Myocyte (in vitro differentiated cells): ENCODE results near the gene ZNF582. TPM values are rescaled to one million over a fixed set of nuclear protein-coding genes. Genes with fewer than 3 reads are reported as not detected.
A peak's percentile ranks its signal among the peaks of the same experiment; 100 is the strongest.
"Not testable (repeated sequence)": the region's sequence is repeated elsewhere in the genome, so short reads cannot be mapped to it uniquely, and the experiment has no call there.

Experiments
- DNase-seq: peaks from one replicate; pipeline ENCODE4 v3.0.0-alpha.2; 2012; ENCODE audit warnings: low read depth
- total RNA-seq: library from RNA; depleted of rRNA; stranded (reverse); fragments of >200 nt; gene quantifications from 2 replicates; pipeline ENCODE4 v1.2.3, GENCODE V29; 2014

Gene ZNF582
- total RNA-seq, 1 donor from 2014 or later: 2.8 TPM

- no peak for DNase-seq
These were observed 37.8 kb downstream of the ZNF582 start for GRCh38 chr19:56355517-56355916.

DNA sequence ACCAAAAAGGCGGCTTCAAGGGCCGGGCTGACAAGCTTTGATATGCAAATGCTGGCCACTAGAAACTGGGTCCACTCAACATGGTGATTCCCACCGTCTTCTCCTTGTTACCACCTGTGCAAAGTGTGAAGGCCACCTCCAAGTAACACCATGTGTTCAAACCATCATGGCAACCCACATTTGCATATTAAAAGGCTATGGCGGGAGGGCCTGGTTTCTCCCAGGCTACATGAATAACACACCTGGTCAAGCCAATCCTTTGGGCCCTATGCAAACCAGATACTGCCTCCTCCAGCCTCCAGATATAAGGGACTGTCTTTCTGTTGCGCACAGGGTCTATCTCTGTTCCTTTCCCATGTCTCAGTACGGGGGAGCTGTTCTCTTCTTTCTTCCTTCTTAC lies 42.1 kb downstream of the ZNF582 start:
- no peak for DNase-seq

GRCh38 chr19:56350416-56351045 lies 42.8 kb downstream of the ZNF582 start:
- DNase-seq: peak; percentile 60

DNA sequence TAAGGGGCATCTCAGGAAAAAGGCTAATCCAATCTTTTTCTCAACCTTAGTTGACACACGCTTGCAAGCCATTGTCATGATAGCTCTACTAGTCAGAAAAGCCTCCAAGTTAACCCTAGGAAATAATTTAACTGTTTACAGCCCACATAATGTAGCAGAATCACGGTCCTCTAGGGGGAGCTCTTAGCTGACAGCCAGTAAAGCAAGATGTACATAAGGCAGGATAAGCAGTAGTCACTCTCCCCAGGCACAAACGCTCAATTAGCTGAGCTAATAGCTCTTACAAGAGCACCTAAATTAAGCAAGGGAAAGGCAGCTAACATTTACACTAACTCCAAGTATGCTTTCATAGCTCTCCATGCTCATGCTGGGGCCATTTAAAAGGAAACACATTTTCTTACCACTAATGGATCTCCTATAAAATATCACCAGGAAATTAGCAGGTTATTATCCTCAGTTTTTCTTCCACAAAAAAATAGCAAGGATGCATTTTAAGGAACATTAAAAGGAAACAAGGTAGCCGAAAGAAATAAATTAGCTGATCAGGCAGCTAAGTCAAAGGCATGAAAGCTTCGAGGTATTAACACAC lies 45.0 kb downstream of the ZNF582 start:
- DNase-seq: no peak

GRCh38 chr19:56347163-56347778 lies 46.1 kb downstream of the ZNF582 start:
- no peak for DNase-seq

GRCh38 chr19:56341948-56342347 lies 51.4 kb downstream of the ZNF582 start:
- DNase-seq: no peak

- DNase-seq: not testable (repeated sequence)
These were observed 54.3 kb downstream of the ZNF582 start for GRCh38 chr19:56339031-56339430.

DNA sequence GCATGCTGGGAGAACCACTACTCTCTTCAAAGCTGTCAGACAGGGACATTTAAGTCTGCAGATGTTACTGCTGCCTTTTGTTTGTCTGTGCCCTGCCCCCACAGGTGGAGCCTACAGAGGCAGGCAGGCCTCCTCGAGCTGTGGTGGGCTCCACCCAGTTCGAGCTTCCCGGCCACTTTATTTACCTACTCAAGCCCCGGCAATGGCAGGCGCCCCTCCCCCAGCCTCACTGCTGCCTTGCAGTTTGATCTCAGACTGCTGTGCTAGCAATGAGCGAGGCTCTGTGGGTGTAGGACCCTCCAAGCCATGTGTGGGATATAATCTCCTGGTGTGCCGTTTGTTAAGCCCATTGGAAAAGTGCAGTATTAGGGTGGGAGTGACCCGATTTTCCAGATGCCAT lies 56.3 kb downstream of the ZNF582 start:
- not testable (repeated sequence) for DNase-seq

- not testable (repeated sequence) for DNase-seq
These were observed 58.0 kb downstream of the ZNF582 start for GRCh38 chr19:56335371-56335770.

GRCh38 chr19:56333506-56333905 lies 59.8 kb downstream of the ZNF582 start:
- peak; percentile 48 for DNase-seq

Other genes starting within 250 kb of the ZNF582 start
- gene GALP, start 217.5 kb downstream of the ZNF582 start, total RNA-seq: not detected in 2 replicates
- gene ZSCAN5B, start 195.8 kb downstream of the ZNF582 start, total RNA-seq: not detected in 2 replicates
- not detected in 2 replicates for gene ZSCAN5C, start 191.3 kb downstream of the ZNF582 start, total RNA-seq
- gene EDDM13, start 120.8 kb downstream of the ZNF582 start, total RNA-seq: not detected in 2 replicates
- gene ZSCAN5A, start 78.7 kb downstream of the ZNF582 start, total RNA-seq: 4.8 and 33.1 TPM in 2 replicates
- 12.6 and 14.6 TPM in 2 replicates for gene ZNF583, start 10.8 kb upstream of the ZNF582 start, total RNA-seq
- gene ZNF667, start 83.8 kb upstream of the ZNF582 start, total RNA-seq: 3.1 and 4.6 TPM in 2 replicates
- gene ZNF471, start 114.3 kb upstream of the ZNF582 start, total RNA-seq: 1.4 and 2.2 TPM in 2 replicates
- gene ZFP28, start 145.4 kb upstream of the ZNF582 start, total RNA-seq: 9.6 and 10.2 TPM in 2 replicates
- 2.0 and 2.1 TPM in 2 replicates for gene ZNF470, start 173.9 kb upstream of the ZNF582 start, total RNA-seq
- 6.2 and 7.5 TPM in 2 replicates for gene ZNF71, start 201.8 kb upstream of the ZNF582 start, total RNA-seq
- gene SMIM17, start 249.6 kb upstream of the ZNF582 start, total RNA-seq: 0.48 and 0.78 TPM in 2 replicates